ENCODE measurements around the gene DZANK1.
"Not testable (repeated sequence)": the region's sequence is repeated elsewhere in the genome, so short reads cannot be mapped to it uniquely, and the experiment has no call there.

DZANK1 gene

DNA sequence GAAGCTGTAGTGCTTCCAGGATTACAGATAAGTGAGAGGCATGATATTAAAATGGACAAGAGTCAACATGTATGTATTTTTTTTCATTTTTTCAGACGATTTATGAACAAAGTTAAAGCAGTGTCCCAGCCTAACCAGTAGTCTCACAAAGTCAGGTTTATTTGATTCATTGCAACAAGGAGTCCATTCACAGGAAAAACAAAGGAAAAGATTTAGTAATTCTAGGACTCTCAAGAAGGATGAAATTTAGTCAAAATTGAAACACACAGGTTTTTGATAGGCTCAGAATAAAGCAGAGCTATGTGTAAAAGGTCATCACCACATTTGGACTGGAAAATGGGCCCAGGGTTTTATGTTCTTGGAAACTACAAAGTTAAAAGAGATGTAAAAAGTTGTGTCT lies 94.5 kb downstream of the DZANK1 start:
- DNase-seq: no peak

DNA sequence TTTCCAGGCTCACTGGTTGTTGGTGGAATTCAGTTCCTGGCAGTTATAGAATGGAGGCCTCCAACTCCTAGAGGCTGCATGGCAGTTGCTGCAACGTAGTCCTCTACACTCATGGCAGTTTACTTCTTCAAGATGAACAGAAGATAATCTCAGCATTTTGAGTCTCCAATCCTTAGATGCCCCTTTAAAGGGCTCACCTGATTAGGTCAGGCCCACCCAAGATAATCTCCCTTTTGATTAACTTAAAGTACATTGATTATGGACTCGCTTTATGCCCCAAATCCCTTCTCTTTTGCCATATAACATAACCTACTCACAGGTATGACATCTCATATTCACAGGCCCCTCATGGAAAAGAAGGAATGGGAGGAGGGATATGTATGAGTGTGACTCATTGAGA lies 102.1 kb downstream of the DZANK1 start:
- DNase-seq: no peak

DNA sequence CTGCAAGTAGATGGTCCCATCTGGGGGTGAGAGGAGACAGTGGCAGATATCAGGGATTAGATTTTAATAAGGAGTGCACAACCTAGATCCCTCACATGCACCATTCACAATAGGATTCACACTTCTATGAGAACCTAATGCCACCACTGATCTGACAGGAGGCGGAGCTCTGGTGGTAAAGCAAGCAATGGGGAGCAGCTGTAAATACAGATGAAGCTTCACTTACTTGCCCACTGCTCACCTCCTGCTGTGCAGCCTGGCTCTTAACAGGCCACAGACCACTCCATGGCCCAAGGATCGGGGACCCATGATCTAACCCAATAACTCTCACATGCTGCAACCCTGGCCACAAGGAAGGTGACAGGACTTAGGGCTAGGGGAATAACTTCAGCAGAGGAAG lies 103.1 kb downstream of the DZANK1 start:
- DNase-seq: no peak

DNA sequence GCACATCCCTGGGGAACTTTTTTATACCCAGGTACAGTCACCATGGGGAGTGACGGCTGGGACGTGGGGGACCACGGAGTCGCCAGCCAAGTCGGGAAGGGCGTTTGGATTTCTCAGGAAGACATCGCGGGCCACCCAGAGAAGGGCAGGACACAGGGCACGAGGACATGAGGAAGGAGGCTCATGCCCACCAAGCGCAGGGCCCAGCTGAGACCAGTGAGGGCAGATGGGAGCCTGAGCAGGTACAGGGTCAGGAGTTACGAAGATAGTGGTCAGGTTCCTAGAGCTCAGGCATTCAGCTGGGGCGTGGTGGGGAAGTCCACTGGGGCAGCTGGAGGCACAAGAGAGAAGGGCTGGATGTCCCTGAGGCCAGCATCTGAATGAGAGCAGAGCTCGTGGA lies 103.9 kb downstream of the DZANK1 start:
- no peak for DNase-seq

DNA sequence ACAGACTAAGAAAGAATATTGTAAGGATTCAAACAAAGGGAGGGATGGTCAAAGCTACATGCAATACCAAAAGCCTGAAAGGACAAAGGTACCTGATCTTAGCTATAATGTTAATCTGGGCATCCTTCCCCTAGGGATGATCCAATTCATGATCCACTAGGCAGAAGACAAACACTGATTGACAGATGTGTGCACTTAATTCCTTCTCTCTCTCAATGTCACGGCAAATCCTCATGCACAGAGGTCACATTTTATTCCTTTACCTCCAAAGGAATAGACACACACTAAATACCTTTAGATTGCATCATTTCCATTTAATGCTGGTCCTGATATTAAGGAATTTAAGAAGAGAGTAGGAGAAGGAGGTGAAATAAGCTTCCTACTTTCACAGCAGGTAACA lies 105.2 kb downstream of the DZANK1 start:
- no peak for DNase-seq

DNA sequence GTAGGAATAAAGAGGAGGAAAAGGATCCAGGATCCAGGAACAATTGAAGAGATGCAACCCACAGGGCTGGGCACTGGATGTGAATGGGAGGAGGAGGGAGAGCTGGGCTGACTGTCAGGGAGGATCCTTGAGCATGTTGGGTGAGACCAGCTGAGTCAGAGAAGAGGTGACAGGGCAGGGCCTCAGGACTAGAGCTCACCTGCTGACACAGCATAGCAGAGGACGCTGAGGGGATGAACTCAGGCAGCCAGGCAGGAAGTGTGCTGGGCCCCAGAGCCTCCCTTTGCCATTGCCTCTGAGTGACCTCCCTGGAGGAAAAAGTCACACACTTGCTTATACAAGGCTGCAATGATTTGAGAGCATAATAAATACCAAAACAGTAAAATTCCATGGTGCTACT lies 106.2 kb downstream of the DZANK1 start:
- DNase-seq: no peak

DNA sequence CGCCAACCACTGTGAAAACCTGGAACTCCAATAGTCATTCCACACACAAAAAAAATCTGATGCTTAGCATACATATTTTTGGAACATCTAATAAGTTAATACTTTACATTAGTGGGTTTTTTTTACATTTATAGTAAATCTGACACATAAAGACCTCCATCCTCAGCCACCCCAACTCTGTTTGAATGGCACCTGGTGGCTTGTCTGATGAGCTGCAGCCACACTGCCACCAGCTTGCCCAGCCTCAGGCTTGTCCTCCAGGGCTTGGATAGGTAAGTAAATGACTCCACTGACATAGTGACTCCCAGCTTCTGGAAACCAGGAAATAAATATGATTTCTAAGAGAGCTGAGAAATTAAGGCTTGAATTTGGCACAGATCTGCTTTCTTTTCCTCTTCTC lies 107.0 kb downstream of the DZANK1 start:
- no peak for DNase-seq

DNA sequence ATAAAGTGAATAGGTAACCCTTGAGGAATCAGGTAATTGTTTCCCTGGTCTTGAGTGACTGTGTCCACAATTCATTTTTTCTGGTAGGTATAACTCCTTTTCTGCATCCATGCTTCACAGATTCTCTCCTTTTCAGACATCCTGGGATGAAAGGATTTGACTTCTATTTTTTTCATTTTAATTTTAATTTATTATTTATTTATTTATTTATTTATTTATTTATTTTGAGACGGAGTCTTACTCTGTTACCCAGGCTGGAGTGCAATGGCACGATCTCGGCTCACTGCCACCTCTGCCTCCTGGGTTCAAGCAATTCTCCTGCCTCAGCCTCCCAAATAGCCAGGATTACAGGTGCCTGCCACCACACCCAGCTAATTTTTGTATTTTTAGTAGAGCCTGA lies 117.1 kb downstream of the DZANK1 start:
- not testable (repeated sequence) for DNase-seq
